Measurements from ENCODE around the gene VPS13D. TPM values are rescaled to one million over a fixed set of nuclear protein-coding genes. Genes with fewer than 3 reads are reported as not detected.
A peak's percentile ranks its signal among the peaks of the same experiment; 100 is the strongest.

VPS13D gene
- total RNA-seq, 1 experiment from 2014 or later = 33.1 TPM

- POLR2A ChIA-PET = no interaction called here
- in situ Hi-C loops (cut with HindIII; ENCODE audit: low pct_unique_long_range_greater_than_20kb, low sequenced_read_pairs) = no loop called here
- TF ChIP-seq, protein P1, sequence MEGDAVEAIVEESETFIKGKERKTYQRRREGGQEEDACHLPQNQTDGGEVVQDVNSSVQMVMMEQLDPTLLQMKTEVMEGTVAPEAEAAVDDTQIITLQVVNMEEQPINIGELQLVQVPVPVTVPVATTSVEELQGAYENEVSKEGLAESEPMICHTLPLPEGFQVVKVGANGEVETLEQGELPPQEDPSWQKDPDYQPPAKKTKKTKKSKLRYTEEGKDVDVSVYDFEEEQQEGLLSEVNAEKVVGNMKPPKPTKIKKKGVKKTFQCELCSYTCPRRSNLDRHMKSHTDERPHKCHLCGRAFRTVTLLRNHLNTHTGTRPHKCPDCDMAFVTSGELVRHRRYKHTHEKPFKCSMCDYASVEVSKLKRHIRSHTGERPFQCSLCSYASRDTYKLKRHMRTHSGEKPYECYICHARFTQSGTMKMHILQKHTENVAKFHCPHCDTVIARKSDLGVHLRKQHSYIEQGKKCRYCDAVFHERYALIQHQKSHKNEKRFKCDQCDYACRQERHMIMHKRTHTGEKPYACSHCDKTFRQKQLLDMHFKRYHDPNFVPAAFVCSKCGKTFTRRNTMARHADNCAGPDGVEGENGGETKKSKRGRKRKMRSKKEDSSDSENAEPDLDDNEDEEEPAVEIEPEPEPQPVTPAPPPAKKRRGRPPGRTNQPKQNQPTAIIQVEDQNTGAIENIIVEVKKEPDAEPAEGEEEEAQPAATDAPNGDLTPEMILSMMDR (IDR thresholded peaks at IDR 0.05) = no peak
- TF ChIP-seq SIN3A (IDR thresholded peaks at IDR 0.05; ENCODE audit: borderline replicate concordance, insufficient read depth, low read depth, low read length) (no peak), POLR2AphosphoS5 (IDR thresholded peaks at IDR 0.05; ENCODE audit: low read depth, low read length) (no peak), TCF7L2 (IDR thresholded peaks at IDR 0.05; ENCODE audit: low read depth, low read length) (no peak), REST (IDR thresholded peaks at IDR 0.05; ENCODE audit: insufficient read depth in 1 of 2, low read depth in 2 of 2, low read length in 1 of 2) (no peak)
- DNase-seq (ENCODE audit: low read depth, low spot score) (no peak), ATAC-seq (no peak; the same call in 1 of the 2 replicates)
- no TSS peak for BruUV-seq (replicated peaks)
- peak overlapping the region; percentile 39 for H3K27ac ChIP-seq (ENCODE audit: low read length)
- no peak overlapping the region for H3K4me3 ChIP-seq (ENCODE audit: low read depth in 2 of 2, low read length in 2 of 2)
- CTCF ChIA-PET = no interaction called here
- intact Hi-C loops (cut with micrococcal nuclease; ENCODE audit: unreplicated experiment) = no loop called here
- H3K4me1 ChIP-seq (ENCODE audit: control insufficient read depth, insufficient read depth, low read length) = no peaks in the 10 kb centered on the region; the same call in 1 of the 2 replicates
- H3K36me3 ChIP-seq (ENCODE audit: control insufficient read depth, insufficient read depth, low read length) = no peaks in the 10 kb centered on the region
- H3K9me3 ChIP-seq (ENCODE audit: control insufficient read depth, insufficient read depth, low read depth, low read length) = no peaks in the 10 kb centered on the region
- no peaks in the 10 kb centered on the region for H3K27me3 ChIP-seq (ENCODE audit: control insufficient read depth, insufficient read depth, low read length)
Measured at GRCh38 chr1:12505639-12506280, 275.9 kb downstream of the VPS13D start.

DNA sequence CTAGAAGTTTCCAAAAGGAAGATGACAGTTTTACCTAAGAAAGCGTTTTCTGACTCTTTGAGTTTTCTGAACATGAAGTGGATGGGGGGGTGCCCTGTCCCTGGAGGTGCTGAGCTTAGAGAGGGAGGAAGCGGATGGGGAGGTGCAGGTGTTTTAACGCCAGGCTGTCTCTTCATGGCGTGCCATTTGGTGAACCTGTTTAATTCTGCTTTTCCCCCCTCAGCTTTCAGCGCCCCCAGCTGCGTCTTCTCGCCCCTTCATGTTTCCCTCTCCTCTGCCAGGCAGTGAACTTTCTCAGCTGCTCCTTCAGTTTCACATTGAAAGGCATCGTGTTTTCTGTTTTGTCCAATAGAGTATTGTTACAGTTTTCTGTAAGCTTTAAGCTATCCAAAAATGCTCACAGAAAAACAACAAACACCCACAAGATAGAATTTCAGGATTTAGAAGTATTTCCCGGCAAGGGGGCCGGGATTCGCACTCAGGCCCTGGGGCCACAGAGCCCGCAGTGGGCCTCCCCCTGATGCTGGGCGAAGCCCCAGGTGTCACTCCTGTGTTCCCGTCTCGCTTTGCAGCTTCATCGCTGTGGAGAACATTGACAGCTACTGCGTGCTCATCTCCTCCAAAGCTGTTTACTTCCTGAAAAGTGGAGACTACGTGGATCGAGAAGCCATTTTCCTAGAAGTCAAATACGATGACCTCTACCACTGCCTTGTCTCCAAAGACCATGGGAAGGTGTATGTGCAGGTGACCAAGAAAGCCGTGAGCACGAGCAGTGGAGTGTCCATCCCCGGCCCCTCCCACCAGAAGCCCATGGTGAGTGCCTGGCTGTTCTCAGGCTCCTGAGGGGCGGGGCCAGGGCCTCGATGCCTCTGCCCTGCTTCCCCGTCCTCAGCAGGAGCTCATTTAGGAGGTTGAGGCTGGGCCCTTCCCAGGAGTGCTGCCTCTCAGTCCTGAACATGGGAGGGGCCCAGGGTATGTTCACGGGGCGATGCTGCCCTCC is 276.8 kb downstream of the VPS13D start:
- no TSS peak for BruUV-seq (replicated peaks)
- Histone ChIP-seq H3K9me3 (ENCODE audit: control insufficient read depth, insufficient read depth, low read depth, low read length) (no peaks in the 10 kb centered on the region), H3K4me1 (ENCODE audit: control insufficient read depth, insufficient read depth, low read length) (no peaks in the 10 kb centered on the region; the same call in 1 of the 2 replicates), H3K27me3 (ENCODE audit: control insufficient read depth, insufficient read depth, low read length) (no peaks in the 10 kb centered on the region), H3K36me3 (ENCODE audit: control insufficient read depth, insufficient read depth, low read length) (no peaks in the 10 kb centered on the region), H3K27ac (ENCODE audit: low read length) (peak overlapping the region; percentile 18), H3K4me3 (ENCODE audit: low read depth in 2 of 2, low read length in 2 of 2) (no peak overlapping the region)
- CTCF ChIA-PET = no interaction called here
- TF ChIP-seq, protein P1 (IDR thresholded peaks at IDR 0.05) = no peak
- TF ChIP-seq TCF7L2 (IDR thresholded peaks at IDR 0.05; ENCODE audit: low read depth, low read length) (no peak), REST (IDR thresholded peaks at IDR 0.05; ENCODE audit: insufficient read depth in 1 of 2, low read depth in 2 of 2, low read length in 1 of 2) (no peak), POLR2AphosphoS5 (IDR thresholded peaks at IDR 0.05; ENCODE audit: low read depth, low read length) (no peak), SIN3A (IDR thresholded peaks at IDR 0.05; ENCODE audit: borderline replicate concordance, insufficient read depth, low read depth, low read length) (no peak)
- in situ Hi-C loops (cut with HindIII; ENCODE audit: low pct_unique_long_range_greater_than_20kb, low sequenced_read_pairs) (no loop called here), intact Hi-C loops (cut with micrococcal nuclease; ENCODE audit: unreplicated experiment) (no loop called here)
- DNase-seq (ENCODE audit: low read depth, low spot score) (no peak), ATAC-seq (no peak)
- POLR2A ChIA-PET = no interaction called here

Data from Panc1 (cell line).